ENCODE data around the gene GSPT2. TPM values are rescaled to one million over a fixed set of nuclear protein-coding genes. Genes with fewer than 3 reads are reported as not detected.

GSPT2 gene
- total and polyA plus RNA-seq, 7 donors, result 1.8 to 7.8 (median 4.0) TPM

Other genes with a start within 250 kb of the GSPT2 start
- under 1 TPM; 0.08 to 0.28 (median 0.15) TPM for gene NUDT11, start 246.8 kb upstream of the GSPT2 start, total RNA-seq
- under 1 TPM in 2 of 3 donors, not detected in 1; 0.05 to 0.10 TPM for gene NUDT11, start 246.8 kb upstream of the GSPT2 start, polyA plus RNA-seq
- gene CENPVL3, start 124.5 kb upstream of the GSPT2 start, total RNA-seq, result not detected
- gene CENPVL3, start 124.5 kb upstream of the GSPT2 start, polyA plus RNA-seq, result not detected
- gene CENPVL2, start 60.6 kb upstream of the GSPT2 start, total RNA-seq, result not detected
- gene CENPVL2, start 60.6 kb upstream of the GSPT2 start, polyA plus RNA-seq, result not detected
- not detected for gene CENPVL1, start 32.9 kb upstream of the GSPT2 start, total RNA-seq
- gene CENPVL1, start 32.9 kb upstream of the GSPT2 start, polyA plus RNA-seq, result not detected
- 10 to 100 TPM; 17.9 to 78.1 (median 47.1) TPM for gene MAGED1, start 150.2 kb downstream of the GSPT2 start, total RNA-seq
- gene MAGED1, start 150.2 kb downstream of the GSPT2 start, polyA plus RNA-seq, result 10 to 100 TPM; 15.2 to 16.9 (median 16.1) TPM

Measured in psoas muscle (tissue), 7 donors.